ENCODE results near the gene PRPF4.

DNA sequence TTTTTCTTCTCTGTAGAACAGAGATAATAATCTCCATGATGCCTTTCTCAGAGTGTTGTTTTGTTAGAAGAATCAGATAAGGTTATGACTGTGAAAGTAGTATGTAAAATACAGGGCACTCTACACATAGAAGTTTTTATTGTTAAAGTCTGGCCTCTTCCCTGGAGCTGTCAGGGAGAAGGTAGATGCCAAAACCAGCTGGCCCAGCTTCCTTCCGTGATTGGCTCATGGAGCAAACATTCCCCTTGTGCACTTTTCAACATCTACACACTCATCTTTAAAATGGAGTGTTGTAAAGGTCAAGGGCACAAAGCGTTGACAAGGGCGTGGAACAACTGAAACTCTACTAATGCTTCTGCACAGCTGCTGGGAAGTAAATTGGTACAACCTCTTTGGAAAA, 35.1 kb downstream of the PRPF4 start:
- TF ChIP-seq, protein P1, sequence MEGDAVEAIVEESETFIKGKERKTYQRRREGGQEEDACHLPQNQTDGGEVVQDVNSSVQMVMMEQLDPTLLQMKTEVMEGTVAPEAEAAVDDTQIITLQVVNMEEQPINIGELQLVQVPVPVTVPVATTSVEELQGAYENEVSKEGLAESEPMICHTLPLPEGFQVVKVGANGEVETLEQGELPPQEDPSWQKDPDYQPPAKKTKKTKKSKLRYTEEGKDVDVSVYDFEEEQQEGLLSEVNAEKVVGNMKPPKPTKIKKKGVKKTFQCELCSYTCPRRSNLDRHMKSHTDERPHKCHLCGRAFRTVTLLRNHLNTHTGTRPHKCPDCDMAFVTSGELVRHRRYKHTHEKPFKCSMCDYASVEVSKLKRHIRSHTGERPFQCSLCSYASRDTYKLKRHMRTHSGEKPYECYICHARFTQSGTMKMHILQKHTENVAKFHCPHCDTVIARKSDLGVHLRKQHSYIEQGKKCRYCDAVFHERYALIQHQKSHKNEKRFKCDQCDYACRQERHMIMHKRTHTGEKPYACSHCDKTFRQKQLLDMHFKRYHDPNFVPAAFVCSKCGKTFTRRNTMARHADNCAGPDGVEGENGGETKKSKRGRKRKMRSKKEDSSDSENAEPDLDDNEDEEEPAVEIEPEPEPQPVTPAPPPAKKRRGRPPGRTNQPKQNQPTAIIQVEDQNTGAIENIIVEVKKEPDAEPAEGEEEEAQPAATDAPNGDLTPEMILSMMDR (conservative IDR thresholded peaks at IDR 0.05; ENCODE audit: low read length) = no peak
- no peak for TF ChIP-seq EZH2phosphoT487 (IDR thresholded peaks at IDR 0.05; ENCODE audit: borderline replicate concordance)
